ENCODE data around the gene ACER2.

- no peak for TF ChIP-seq ELF4 (IDR thresholded peaks at IDR 0.05)
- no peak for TF ChIP-seq SP1 (IDR thresholded peaks at IDR 0.05)
- no peak for TF ChIP-seq TARDBP (IDR thresholded peaks at IDR 0.05)
- no peak for TF ChIP-seq HDGF (IDR thresholded peaks at IDR 0.05; ENCODE audit: borderline replicate concordance)
- no peak for TF ChIP-seq BHLHE40 (IDR thresholded peaks at IDR 0.05; ENCODE audit: borderline replicate concordance)
- TF ChIP-seq SUZ12 (IDR thresholded peaks at IDR 0.05): no peak
- TF ChIP-seq FOXA1 (IDR thresholded peaks at IDR 0.05): no peak
- TF ChIP-seq FOXK2 (IDR thresholded peaks at IDR 0.05): no peak
- no peak for TF ChIP-seq PKNOX1 (IDR thresholded peaks at IDR 0.05)
- no peak for TF ChIP-seq ZNF384 (IDR thresholded peaks at IDR 0.05)
- no peak for TF ChIP-seq NFRKB (IDR thresholded peaks at IDR 0.05)
Observed at GRCh38 chr9:19497276-19497675, 88.5 kb downstream of the ACER2 start.

Data from HEK293T (cell line).